K562 (cell line): ENCODE measurements around the gene CAMK2N1. TPM values are rescaled to one million over a fixed set of nuclear protein-coding genes. Genes with fewer than 3 reads are reported as not detected.
A peak's percentile ranks its signal among the peaks of the same experiment; 100 is the strongest.

Experiments used
- ATAC-seq: fragments of 200-7000 bp; cut with Tn5 transposase; 3 replicates; pipeline ENCODE4 v1.9.1; 2020; ENCODE audit warnings: moderate library complexity
- BruUV-seq: library from RNA; stranded (reverse); fragments of 400-500 nt; replicated peaks from 2 replicates; lab custom pipeline; 2021; lab: Mats Ljungman, UMichigan
- CTCF ChIA-PET: fragments of 300-600 bp; formaldehyde crosslinking; extraction: SDS; loops from one replicate; lab custom pipeline; 2021; ENCODE audit warnings: low intra/inter-chr PET ratio; lab: Yijun Ruan, JAX
- POLR2A ChIA-PET: fragments of 300-600, 350-650 bp; sonication (Branson Sonifier 250); formaldehyde crosslinking; extraction: SDS; loops from one replicate; lab custom pipeline; 2021; ENCODE audit warnings: antibody characterized with exemption, inconsistent platforms; lab: Yijun Ruan, JAX
- DNase-seq, 4 experiments: peaks; one replicate each; pipeline versions ENCODE4 v3.0.0 to v3.0.0-alpha.2; 2011 to 2018; ENCODE audit warnings: low spot score in 3 of 4, mixed read lengths in 3 of 4; ENCODE audit errors: extremely low read depth in 1 of 4
- FAIRE-seq: peaks from 2 replicates; lab custom pipeline; 2011; peaks lifted over from hg19 to GRCh38; lab: Jason Lieb, UNC
- H2AFZ ChIP-seq: 2 replicates; pipeline ENCODE4 v1.6.0; 2011; ENCODE audit warnings: low read depth, low read length, control low read depth, inconsistent platforms
- H3K27ac ChIP-seq: fragments of 200-600 bp; 3 replicates; pipeline ENCODE4 v1.8.0; 2011; ENCODE audit warnings: low read depth, mild to moderate bottlenecking, control low read depth, inconsistent platforms, low read length, moderate library complexity, mixed read lengths; ENCODE audit errors: extremely low read depth
- H3K27me3 ChIP-seq, 2 experiments: fragments of 300-600 bp in 1 of 2; 2 replicates in 1 of 2; 3 replicates in 1 of 2; pipeline versions ENCODE4 v1.6.0 to v1.8.0; 2011; ENCODE audit warnings: inconsistent platforms in 2 of 2, low read length in 2 of 2, mild to moderate bottlenecking in 1 of 2, mixed read lengths in 1 of 2, moderate library complexity in 1 of 2; ENCODE audit not compliant: control insufficient read depth in 2 of 2, insufficient read depth in 2 of 2
- H3K36me3 ChIP-seq: fragments of 300-600 bp; 3 replicates; pipeline ENCODE4 v1.8.0; 2011; ENCODE audit warnings: mild to moderate bottlenecking, low read length, inconsistent platforms; ENCODE audit not compliant: control insufficient read depth, insufficient read depth
- H3K4me1 ChIP-seq, 2 experiments: fragments of 200-600 bp in 1 of 2; replicated peaks in 1 of 2; 2 replicates in 1 of 2; 3 replicates in 1 of 2; pipeline versions ENCODE4 v1.5.1 to v1.8.0; 2011; ENCODE audit warnings: inconsistent platforms in 2 of 2, low read length in 2 of 2, mild to moderate bottlenecking in 1 of 2, mixed read lengths in 1 of 2, moderate library complexity in 1 of 2; ENCODE audit not compliant: control insufficient read depth in 2 of 2, insufficient read depth in 2 of 2
- H3K4me2 ChIP-seq: 2 replicates; pipeline ENCODE4 v1.6.1; 2011; ENCODE audit warnings: low read length, control low read depth, inconsistent platforms, mixed read lengths; ENCODE audit not compliant: insufficient read depth
- H3K4me3 ChIP-seq: fragments of 200-600 bp; sonication (generic), shearing (Covaris generic); 2 replicates; pipeline ENCODE4 v1.5.1; 2016; ENCODE audit warnings: control low read depth, inconsistent platforms
- H3K79me2 ChIP-seq: fragments of 200-600 bp; 3 replicates; pipeline ENCODE4 v1.8.0; 2011; ENCODE audit warnings: low read length, inconsistent platforms; ENCODE audit not compliant: control insufficient read depth, insufficient read depth
- H3K9ac ChIP-seq, 2 experiments: 2 replicates each; pipeline versions ENCODE4 v1.6.0 to v1.6.1; 2011; ENCODE audit warnings: low read depth in 2 of 2, low read length in 2 of 2, control low read depth in 1 of 2, inconsistent platforms in 1 of 2, mild to moderate bottlenecking in 1 of 2, mixed read lengths in 1 of 2; ENCODE audit not compliant: insufficient read depth in 1 of 2
- H3K9me1 ChIP-seq: one replicate; pipeline ENCODE4 v1.6.0; 2011; ENCODE audit warnings: inconsistent platforms, mild to moderate bottlenecking, low read length, moderate library complexity; ENCODE audit not compliant: control insufficient read depth, insufficient read depth
- H3K9me3 ChIP-seq: replicated peaks from 2 replicates; pipeline ENCODE4 v1.5.1; 2011; ENCODE audit warnings: low read depth, low read length, inconsistent platforms; ENCODE audit not compliant: control insufficient read depth, insufficient read depth
- H4K20me1 ChIP-seq: replicated peaks from 2 replicates; pipeline ENCODE4 v1.6.1; 2011; ENCODE audit warnings: low read length, inconsistent platforms, mixed read lengths; ENCODE audit not compliant: control insufficient read depth, insufficient read depth
- BCOR ChIP-seq: fragments of 450-650 bp; IDR thresholded peaks from 2 replicates; pipeline ENCODE4 v1.6.1; 2016
- ILF3 ChIP-seq: fragments of 450-650 bp; IDR thresholded peaks from 2 replicates; pipeline ENCODE4 v1.6.1; 2018; ENCODE audit warnings: antibody characterized with exemption, mild to moderate bottlenecking, moderate library complexity, borderline replicate concordance
- RBM25 ChIP-seq: fragments of 200-400 bp; formaldehyde crosslinking; IDR thresholded peaks from 2 replicates; pipeline ENCODE4 v1.6.1; 2018; ENCODE audit warnings: low read length, low read depth, moderate library complexity; ENCODE audit not compliant: severe bottlenecking
- ZFP36 ChIP-seq: fragments of 150-350 bp; IDR thresholded peaks from 2 replicates; pipeline ENCODE4 v1.6.1; 2018; ENCODE audit warnings: low read length, low read depth; ENCODE audit not compliant: partially characterized antibody
- ZNF263 ChIP-seq: sonication (generic); formaldehyde crosslinking; IDR thresholded peaks from 2 replicates; pipeline ENCODE4 v1.8.0; 2022; ENCODE audit warnings: mild to moderate bottlenecking, missing genetic modification reagents, borderline replicate concordance
- WGBS: fragments of 100-300 bp; shearing (Covaris generic); methylation state at CpG from one replicate; pipeline ENCODE4 v1.1.6; 2016; ENCODE audit warnings: low coverage, mixed read lengths; ENCODE audit not compliant: insufficient coverage; ENCODE audit errors: missing lambda C conversion rate; 5-methylcytosine and 5-hydroxymethylcytosine counted together
- in situ Hi-C: fragments of 300-500 bp; cut with MboI; formaldehyde crosslinking; loops from 4 replicates; pipeline ENCODE4 v1.15.0; 2018; ENCODE audit warnings: inconsistent platforms, mixed read lengths
- intact Hi-C: fragments of 100-400 bp; cut with micrococcal nuclease; formaldehyde crosslinking; loops from 2 replicates; pipeline ENCODE4 v1.14.2; 2022
- polyA plus RNA-seq, 8 experiments: library from polyadenylated mRNA; depleted of rRNA in 4 of 8; stranded (reverse) in 5 of 8; unstranded in 3 of 8; fragments of >200 nt; fragmentation: Nextera tagmentation in 2 of 8; fragmentation: Illumina TruSeq in 1 of 8; extraction: Ambion mirVana in 2 of 8; extraction: Trizol in 1 of 8; gene quantifications; 2 replicates each; pipeline versions ENCODE4 v1.2.1 to v1.2.3, GENCODE V29; 2011 to 2014; ENCODE audit warnings: inconsistent platforms in 1 of 8, missing spikeins in 1 of 8
- total RNA-seq, 7 experiments: library from RNA; depleted of rRNA in 6 of 7; stranded (reverse); fragments of >200 nt in 6 of 7; fragmentation: Illumina TruSeq in 2 of 7; extraction: Trizol in 2 of 7; gene quantifications; 2 replicates each; pipeline versions ENCODE4 v1.2.1 to v1.2.3, GENCODE V29; 2011 to 2021; ENCODE audit warnings: low replicate concordance in 1 of 7

The CAMK2N1 gene
- total and polyA plus RNA-seq, 9 of the 15 experiments (the other 6 are each of a cell fraction or from before 2014, with no cell fraction given): 0.09 to 1.4 (median 0.34) TPM

DNA sequence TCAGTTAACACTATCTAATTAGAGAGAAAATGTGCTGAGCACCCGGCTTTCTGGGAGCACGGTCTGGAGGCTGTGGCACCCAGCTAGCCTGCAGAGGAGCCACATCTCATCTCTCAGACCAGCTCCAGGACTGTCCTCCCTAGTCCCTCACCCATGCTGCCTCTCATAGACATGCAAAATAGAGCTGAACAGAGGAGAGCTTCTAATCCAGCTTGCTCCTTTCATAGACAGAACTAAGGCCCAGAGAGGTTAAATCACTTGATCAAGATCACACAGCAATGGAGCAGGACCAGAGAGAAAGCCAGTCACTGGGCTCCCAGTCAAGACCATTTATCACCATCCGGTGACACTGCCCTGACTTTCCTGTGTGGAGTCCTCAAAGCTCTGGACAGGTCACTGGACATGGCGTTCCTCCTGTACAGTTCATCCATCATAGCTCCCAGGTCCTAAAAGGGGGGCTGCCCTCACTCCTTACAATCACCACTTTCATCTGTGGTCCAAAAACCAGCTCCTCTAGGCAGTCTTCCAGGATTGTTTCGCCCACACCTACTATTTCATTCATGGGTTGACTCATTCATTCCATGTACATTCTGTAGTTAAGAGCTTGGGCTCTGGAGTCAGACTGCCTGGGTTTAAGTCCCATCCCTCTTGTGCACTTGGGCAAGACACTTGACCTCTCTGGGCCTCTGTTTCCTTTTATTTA lies 8.8 kb upstream of the CAMK2N1 start:
- no peak overlapping the region for H3K27ac ChIP-seq
- ATAC-seq (no peak), FAIRE-seq (peak; percentile 15)

More for the DNA sequence above, 8.8 kb upstream of the CAMK2N1 start:
- Histone ChIP-seq H3K4me3 (no peak overlapping the region), H3K79me2 (no peaks in the 10 kb centered on the region), H3K9ac (no peak overlapping the region), H2AFZ (no peak overlapping the region), H4K20me1 (peaks cover 4% of the 10 kb centered on the region; the same call in 1 of the 2 replicates), H3K9me1 (no peaks in the 10 kb centered on the region), H3K4me1 (peaks cover 0 to 3% of the 10 kb centered on the region in 2 experiments; a peak in 2 of 5 replicates), H3K36me3 (peaks cover 14% of the 10 kb centered on the region; the same call in 2 of the 3 replicates), H3K27me3 (peaks cover 10 to 26% of the 10 kb centered on the region in 2 experiments; a peak in 4 of 5 replicates), H3K9me3 (no peaks in the 10 kb centered on the region), H3K4me2 (no peak overlapping the region)
- no peak for DNase-seq
- ChIA-PET CTCF (interaction anchor here (0.7 to 3.4 kb wide), 7 partner anchors 61 to 577 kb away, joined by 3 to 23 read pairs (median 12); no protein-coding TSS in a partner anchor), POLR2A (interaction anchor here (1.0 kb wide), 1 partner anchor 18 kb away, joined by 3 read pairs; no protein-coding TSS in a partner anchor)
- in situ Hi-C loops: loop anchor here (5.0 to 10.0 kb wide), 4 partner anchors 122 to 567 kb away; no protein-coding TSS in a partner anchor
- 7% methylated on average over 5 of the region's 5 CpGs for WGBS
- TF ChIP-seq ZFP36 (peak; percentile 46), ZNF263 (CRISPR knock-in tag) (peak; percentile 12; the same call in 1 of the 2 replicates), ILF3 (no peak), RBM25 (peak; percentile 61), BCOR (peak; percentile 38; the same call in 1 of the 2 replicates)
- no TSS peak for BruUV-seq
- intact Hi-C loops: loop anchor here (2.0 to 5.0 kb wide), 6 partner anchors 118 to 577 kb away; no protein-coding TSS in a partner anchor
